ENCODE measurements around the gene TIGD4.

The TIGD4 gene

DNA sequence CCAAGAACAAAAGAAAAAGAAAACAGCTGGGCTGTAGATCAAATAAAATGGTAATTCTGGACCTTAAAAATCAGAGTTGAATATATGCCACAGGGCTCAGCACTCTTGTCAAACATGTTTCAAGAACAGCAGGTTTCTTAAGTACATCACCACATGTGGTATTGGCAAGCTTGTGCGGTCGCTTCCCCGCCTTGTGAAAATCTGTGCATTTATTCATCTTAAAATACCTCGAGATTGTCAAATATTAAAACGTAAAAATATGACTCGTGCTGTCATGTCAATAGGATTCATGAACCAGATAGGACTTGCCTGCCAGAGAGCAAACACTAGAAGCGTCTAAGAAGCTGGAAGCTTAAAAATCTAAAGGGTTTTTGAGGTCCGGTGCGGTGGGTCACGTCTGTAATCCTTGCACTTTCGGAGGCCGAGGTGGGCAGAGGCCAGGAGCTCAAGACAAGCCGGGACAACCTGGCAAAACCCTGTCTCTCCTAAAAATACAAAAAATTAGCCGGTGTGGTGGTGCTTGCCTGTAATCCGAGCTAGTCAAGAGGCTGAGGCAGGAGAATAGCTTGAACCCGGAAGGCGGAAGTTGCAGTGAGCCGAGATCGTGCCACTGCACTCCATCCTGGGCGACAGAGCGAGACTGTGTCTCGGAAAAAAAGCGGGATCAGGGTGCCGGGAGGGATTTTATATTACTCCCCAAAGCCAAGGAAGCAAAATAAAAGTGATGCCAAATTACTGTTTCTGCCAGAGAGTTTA, 59.6 kb downstream of the TIGD4 start:
- DNase-seq, result peak; percentile 49
